GM12878 (cell line): ENCODE results near the gene OR5AS1.

Source experiments
- CTCF ChIP-seq, 3 experiments: IDR thresholded peaks in 2 of 3; conservative IDR thresholded peaks in 1 of 3; 2 replicates each; pipeline ENCODE4 v1.5.1; 2011; ENCODE audit warnings: low read depth in 3 of 3, low read length in 3 of 3, mild to moderate bottlenecking in 3 of 3, control low read depth in 2 of 3, moderate library complexity in 2 of 3, inconsistent platforms in 1 of 3, mixed read lengths in 1 of 3; ENCODE audit not compliant: control insufficient read depth in 2 of 3, insufficient read depth in 1 of 3; ENCODE audit errors: extremely low read depth in 1 of 3
- EP300 ChIP-seq, 2 experiments: fragments of 150-350 bp in 1 of 2; IDR thresholded peaks; 2 replicates each; pipeline ENCODE4 v1.6.1; 2011 to 2012; ENCODE audit warnings: low read depth in 2 of 2, low read length in 2 of 2, borderline replicate concordance in 1 of 2, improper control_type of control experiment in 1 of 2, inconsistent platforms in 1 of 2; ENCODE audit not compliant: control insufficient read depth in 1 of 2
- EZH2 ChIP-seq: IDR thresholded peaks from 2 replicates; pipeline ENCODE4 v1.6.1; 2012; ENCODE audit warnings: low read depth, mild to moderate bottlenecking, control low read depth, inconsistent platforms, low read length, borderline replicate concordance; ENCODE audit not compliant: control insufficient read depth
- POLR2AphosphoS2 ChIP-seq: IDR thresholded peaks from 2 replicates; pipeline ENCODE4 v1.6.1; 2011; ENCODE audit warnings: low read depth, mild to moderate bottlenecking, low read length, improper control_type of control experiment, moderate library complexity
- RAD51 ChIP-seq: fragments of 450-650 bp; IDR thresholded peaks from 2 replicates; pipeline ENCODE4 v1.6.1; 2016; ENCODE audit warnings: moderate library complexity, mild to moderate bottlenecking, inconsistent platforms
- RFX5 ChIP-seq: IDR thresholded peaks from 2 replicates; pipeline ENCODE4 v1.6.1; 2011; ENCODE audit warnings: low read depth, low read length, improper control_type of control experiment
- SMC3 ChIP-seq: IDR thresholded peaks from 2 replicates; pipeline ENCODE4 v1.6.1; 2011; ENCODE audit warnings: low read length, improper control_type of control experiment, borderline replicate concordance
- TAF1 ChIP-seq: IDR thresholded peaks from 2 replicates; pipeline ENCODE4 v1.6.1; 2011; ENCODE audit warnings: mild to moderate bottlenecking, low read depth, low read length, borderline replicate concordance
- ZNF207 ChIP-seq: fragments of 450-650 bp; IDR thresholded peaks from 2 replicates; pipeline ENCODE4 v1.6.1; 2014; ENCODE audit warnings: antibody characterized with exemption, mild to moderate bottlenecking, borderline replicate concordance
- ZNF274 ChIP-seq: IDR thresholded peaks from one replicate; pipeline ENCODE4 v1.8.0; 2011; ENCODE audit not compliant: insufficient read length, insufficient read depth
- TF ChIP-seq, protein P1 (sequence below): fragments of 450-650 bp; IDR thresholded peaks from 2 replicates; pipeline ENCODE4 v1.6.1; 2017; ENCODE audit warnings: mild to moderate bottlenecking

DNA sequence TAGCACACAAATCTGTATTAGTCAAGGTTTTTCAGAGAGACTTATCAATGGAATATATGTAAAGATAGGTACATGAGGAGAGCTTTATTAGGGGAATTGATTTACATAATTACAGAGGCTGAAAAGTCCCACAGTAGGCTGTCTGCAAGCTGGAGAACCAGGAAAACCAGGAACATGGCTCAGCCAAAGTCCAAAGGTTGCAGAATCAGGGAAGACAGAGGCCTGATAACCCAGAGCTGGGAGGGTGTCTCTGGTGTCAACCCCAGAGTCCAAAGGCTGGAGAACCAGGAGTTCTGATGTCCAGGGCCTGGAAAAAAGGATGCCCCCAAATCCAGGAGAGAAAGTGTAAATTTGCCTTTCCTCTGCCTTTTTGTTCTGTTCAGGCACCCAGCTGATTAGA lies 16.7 kb upstream of the OR5AS1 start:
- no peak for TF ChIP-seq TAF1
- TF ChIP-seq EZH2 = no peak
- no peak for TF ChIP-seq CTCF (IDR thresholded peaks at IDR 0.05 in 2 of 3, conservative IDR thresholded peaks at IDR 0.05 in 1 of 3; ENCODE audit: control insufficient read depth in 2 of 3, extremely low read depth in 1 of 3, insufficient read depth in 1 of 3, low read depth in 3 of 3, low read length in 3 of 3)
- TF ChIP-seq ZNF207 = no peak
- no peak for TF ChIP-seq RAD51
- TF ChIP-seq EP300 (IDR thresholded peaks at IDR 0.05; ENCODE audit: borderline replicate concordance in 1 of 2, control insufficient read depth in 1 of 2, low read depth in 2 of 2, low read length in 2 of 2) = no peak
- no peak for TF ChIP-seq SMC3
- TF ChIP-seq RFX5 = no peak
- TF ChIP-seq ZNF274 = no peak
- no peak for TF ChIP-seq POLR2AphosphoS2
- TF ChIP-seq, protein P1, sequence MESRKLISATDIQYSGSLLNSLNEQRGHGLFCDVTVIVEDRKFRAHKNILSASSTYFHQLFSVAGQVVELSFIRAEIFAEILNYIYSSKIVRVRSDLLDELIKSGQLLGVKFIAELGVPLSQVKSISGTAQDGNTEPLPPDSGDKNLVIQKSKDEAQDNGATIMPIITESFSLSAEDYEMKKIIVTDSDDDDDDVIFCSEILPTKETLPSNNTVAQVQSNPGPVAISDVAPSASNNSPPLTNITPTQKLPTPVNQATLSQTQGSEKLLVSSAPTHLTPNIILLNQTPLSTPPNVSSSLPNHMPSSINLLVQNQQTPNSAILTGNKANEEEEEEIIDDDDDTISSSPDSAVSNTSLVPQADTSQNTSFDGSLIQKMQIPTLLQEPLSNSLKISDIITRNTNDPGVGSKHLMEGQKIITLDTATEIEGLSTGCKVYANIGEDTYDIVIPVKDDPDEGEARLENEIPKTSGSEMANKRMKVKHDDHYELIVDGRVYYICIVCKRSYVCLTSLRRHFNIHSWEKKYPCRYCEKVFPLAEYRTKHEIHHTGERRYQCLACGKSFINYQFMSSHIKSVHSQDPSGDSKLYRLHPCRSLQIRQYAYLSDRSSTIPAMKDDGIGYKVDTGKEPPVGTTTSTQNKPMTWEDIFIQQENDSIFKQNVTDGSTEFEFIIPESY = no peak
